Mucosa of descending colon (tissue), 3 donors: Measurements from ENCODE around the gene CDC42EP3. TPM values are rescaled to one million over a fixed set of nuclear protein-coding genes. Genes with fewer than 3 reads are reported as not detected.

ENCODE experiments used
- ATAC-seq: fragments of 200-7000 bp; cut with Tn5 transposase; one replicate; pipeline ENCODE4 v1.9.1; 2020; ENCODE audit warnings: mild to moderate bottlenecking, moderate library complexity
- DNase-seq, 3 donors: peaks; one replicate each; pipeline ENCODE4 v3.0.0-alpha.2; 2020
- H3K36me3 ChIP-seq: fragments of 200-600 bp; one replicate; pipeline ENCODE4 v1.8.0; 2021; ENCODE audit warnings: low read depth, mild to moderate bottlenecking
- H3K4me1 ChIP-seq: fragments of 200-600 bp; one replicate; pipeline ENCODE4 v1.8.0; 2021; ENCODE audit warnings: low read depth, mild to moderate bottlenecking
- H3K4me3 ChIP-seq: fragments of 200-600 bp; one replicate; pipeline ENCODE4 v1.8.0; 2021; ENCODE audit warnings: mild to moderate bottlenecking
- H3K9me3 ChIP-seq: fragments of 200-600 bp; one replicate; pipeline ENCODE4 v1.8.0; 2021; ENCODE audit warnings: mild to moderate bottlenecking
- CTCF ChIP-seq: fragments of 200-600 bp; IDR thresholded peaks from one replicate; pipeline ENCODE4 v1.8.0; 2022; ENCODE audit warnings: antibody characterized with exemption, mild to moderate bottlenecking
- intact Hi-C, 2 donors: fragments of 100-400 bp; cut with DNase I in 1 of 2; cut with micrococcal nuclease in 1 of 2; formaldehyde crosslinking; loops; one replicate each; pipeline versions ENCODE4 v1.11.0 to v1.11.1; 2022; cut with DNase I, micrococcal nuclease
- total RNA-seq, 3 donors: library from RNA; stranded (reverse); fragmentation: NEBNext Ultra II Directional in 2 of 3; extraction: Animal tissue kit (Norgen Biotek cat#: 25700) in 2 of 3; gene quantifications; one replicate each; pipeline versions ENCODE4 v1.2.1 to v1.2.4, GENCODE V29; 2021 to 2023
- donor health status: DM: no; HTN: no; CAD: no; lungs with moderate emphysema.
- donor health status: DM: no; HTN: no; CAD: no.
- donor health status: DM: no; HTN: yes; CAD: no.

The CDC42EP3 gene
- total RNA-seq, 3 donors from 2014 or later = 27.9 to 67.0 (median 30.1) TPM

DNA sequence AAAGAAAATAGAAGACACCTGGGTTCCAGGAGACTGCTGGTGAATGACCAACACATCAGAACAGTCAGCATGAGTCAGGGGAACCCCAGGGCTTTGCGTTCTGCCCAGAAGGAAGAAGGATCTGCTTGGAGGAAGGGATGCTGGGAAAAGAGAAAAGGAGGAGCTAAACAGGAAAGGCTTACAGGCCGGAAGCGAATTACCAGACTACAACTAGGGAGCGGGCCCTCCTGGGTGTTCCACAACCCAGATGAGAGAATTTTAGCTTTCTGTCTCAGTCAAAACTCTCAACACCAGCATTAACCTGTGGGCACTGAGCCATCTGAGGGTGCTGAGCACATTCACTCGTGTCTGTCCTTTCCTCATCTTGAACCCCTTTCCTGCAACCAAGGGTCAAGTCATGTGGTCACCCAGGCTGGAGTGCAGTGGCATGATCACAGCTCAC lies 19.2 kb downstream of the CDC42EP3 start:
- H3K36me3 ChIP-seq = no peaks in the 10 kb centered on the region
- no peak for TF ChIP-seq CTCF
- H3K9me3 ChIP-seq = no peaks in the 10 kb centered on the region
- peaks cover 15% of the 10 kb centered on the region for H3K4me1 ChIP-seq
- intact Hi-C loops = no loop called here
- ATAC-seq (no peak), DNase-seq (no peak)
- no peak overlapping the region for H3K4me3 ChIP-seq

GRCh38 chr2:37650548-37651093 lies 20.8 kb downstream of the CDC42EP3 start:
- intact Hi-C loops = no loop called here
- no peak for ATAC-seq
- Histone ChIP-seq H3K36me3 (no peaks in the 10 kb centered on the region), H3K4me3 (no peak overlapping the region), H3K9me3 (no peaks in the 10 kb centered on the region), H3K4me1 (peaks cover 10% of the 10 kb centered on the region)
- DNase-seq = no peak
- no peak for TF ChIP-seq CTCF

GRCh38 chr2:37649518-37649917 lies 21.9 kb downstream of the CDC42EP3 start:
- no peak for TF ChIP-seq CTCF
- Histone ChIP-seq H3K9me3 (no peaks in the 10 kb centered on the region), H3K4me1 (no peaks in the 10 kb centered on the region), H3K36me3 (no peaks in the 10 kb centered on the region), H3K4me3 (no peak overlapping the region)
- DNase-seq (no peak), ATAC-seq (no peak)
- intact Hi-C loops = no loop called here

- DNase-seq (peak; percentile 19 to 75 (median 59)), ATAC-seq (peak; percentile 68)
- H3K36me3 ChIP-seq = no peaks in the 10 kb centered on the region
- no peak overlapping the region for H3K4me3 ChIP-seq
- no peaks in the 10 kb centered on the region for H3K4me1 ChIP-seq
- intact Hi-C loops = no loop called here
- TF ChIP-seq CTCF = no peak
- no peaks in the 10 kb centered on the region for H3K9me3 ChIP-seq
Measured at GRCh38 chr2:37648331-37649011, 23.0 kb downstream of the CDC42EP3 start.

DNA sequence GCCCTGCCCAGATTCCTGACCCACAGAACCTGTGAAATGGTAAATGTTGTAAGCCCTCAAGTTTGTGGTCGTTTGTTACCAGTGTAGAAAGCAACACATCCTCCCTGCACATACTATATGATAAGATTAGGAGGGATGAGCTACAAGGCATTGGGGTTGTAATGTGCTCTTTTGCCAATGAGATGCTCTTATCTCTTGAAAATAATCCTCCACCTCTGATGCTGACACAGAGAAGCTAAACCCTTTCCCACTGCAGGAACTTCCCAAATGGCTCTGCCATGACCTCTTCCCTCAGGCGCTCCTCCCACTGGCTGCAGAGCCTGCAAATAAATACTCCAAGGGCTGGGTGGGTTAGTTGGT lies 23.5 kb downstream of the CDC42EP3 start:
- intact Hi-C loops = no loop called here
- H3K4me1 ChIP-seq = no peaks in the 10 kb centered on the region

More for the DNA sequence above, 23.5 kb downstream of the CDC42EP3 start:
- no peak for TF ChIP-seq CTCF
- Histone ChIP-seq H3K36me3 (no peaks in the 10 kb centered on the region), H3K9me3 (no peaks in the 10 kb centered on the region), H3K4me3 (no peak overlapping the region)
- no peak for DNase-seq
- no peak for ATAC-seq
